Stimulated activated memory B cell treated with anti-CD40 and anti-IgM and Interleukin-4, amounts not matched to agents 10 μg/mL and 1 μg/mL and 100 μg/mL, for 72 hours (primary cell): Measurements from ENCODE around the gene EPHA2.
"Not testable (repeated sequence)": the region's sequence is repeated elsewhere in the genome, so short reads cannot be mapped to it uniquely, and the experiment has no call there.

Experiments used
- ATAC-seq: fragments of 150-1000 bp; cut with Tn5 transposase; 2 replicates; pipeline ENCODE4 v1.10.0; 2021
- H3K27ac Mint-ChIP-seq: one replicate; pipeline ENCODE4 v1.8.0; 2022; ENCODE audit warnings: mild to moderate bottlenecking, mixed read lengths
- H3K27me3 Mint-ChIP-seq: one replicate; pipeline ENCODE4 v1.8.0; 2022; ENCODE audit warnings: mixed read lengths
- H3K36me3 Mint-ChIP-seq: one replicate; pipeline ENCODE4 v1.8.0; 2022; ENCODE audit warnings: mixed read lengths
- H3K4me1 Mint-ChIP-seq: one replicate; pipeline ENCODE4 v1.8.0; 2022; ENCODE audit warnings: mixed read lengths
- H3K4me3 Mint-ChIP-seq: one replicate; pipeline ENCODE4 v1.8.0; 2022; ENCODE audit warnings: mild to moderate bottlenecking, moderate library complexity, mixed read lengths
- H3K9me3 Mint-ChIP-seq: one replicate; pipeline ENCODE4 v1.8.0; 2022; ENCODE audit warnings: mixed read lengths

EPHA2 gene

GRCh38 chr1:16165073-16165364 lies 9.2 kb upstream of the EPHA2 start:
- no peak overlapping the region for H3K27ac Mint-ChIP-seq

DNA sequence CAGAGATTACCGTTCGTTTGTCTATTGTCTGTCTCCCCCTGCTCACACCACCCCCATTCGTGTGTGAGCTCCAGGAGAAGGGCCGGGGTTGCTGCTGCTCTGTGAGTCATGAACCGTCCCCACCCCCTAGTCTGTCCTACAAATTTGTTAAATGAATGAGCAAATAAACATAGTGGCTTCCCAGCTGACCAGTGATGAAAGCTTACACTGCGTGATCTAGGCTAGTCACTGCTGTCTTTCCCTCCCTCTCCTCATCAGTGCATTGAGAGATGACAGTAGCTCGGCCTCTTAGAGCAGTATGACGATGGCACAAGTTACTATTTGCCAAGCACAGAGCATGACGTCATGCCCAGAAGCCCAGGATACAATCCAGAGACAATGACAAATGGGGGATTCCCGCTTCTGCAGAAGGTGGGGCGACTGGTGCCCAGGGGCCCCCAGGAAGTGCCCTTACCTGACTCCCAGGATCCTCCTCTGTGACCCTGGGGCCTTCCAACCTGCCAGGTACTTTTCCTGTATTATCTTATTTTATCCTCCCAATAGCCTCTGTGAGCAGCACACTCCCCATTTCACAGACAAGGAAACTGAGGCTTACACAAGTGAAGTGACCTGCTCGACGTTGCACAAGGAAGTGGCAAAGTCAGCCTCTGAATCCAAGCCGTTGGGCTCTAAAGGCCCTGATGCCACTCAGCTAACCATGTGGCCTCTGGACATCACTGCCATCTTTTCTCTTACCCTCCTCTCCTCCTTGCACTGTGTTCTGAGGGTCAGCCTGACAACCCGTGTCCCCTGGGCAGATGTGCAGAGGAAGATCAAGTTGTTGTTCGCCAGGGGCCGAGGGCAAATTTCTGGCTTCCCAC lies 8.6 kb upstream of the EPHA2 start:
- Mint-ChIP-seq H3K4me1 (peaks cover 40% of the 10 kb centered on the region), H3K27me3 (no peaks in the 10 kb centered on the region), H3K27ac (no peak overlapping the region), H3K4me3 (no peak overlapping the region), H3K9me3 (no peaks in the 10 kb centered on the region), H3K36me3 (no peaks in the 10 kb centered on the region)
- ATAC-seq = no peak

More at GRCh38 chr1:16165073-16165364, 9.2 kb upstream of the EPHA2 start:
- Mint-ChIP-seq H3K4me1 (peaks cover 44% of the 10 kb centered on the region), H3K27me3 (no peaks in the 10 kb centered on the region), H3K36me3 (no peaks in the 10 kb centered on the region), H3K9me3 (no peaks in the 10 kb centered on the region), H3K4me3 (no peak overlapping the region)
- ATAC-seq = no peak

GRCh38 chr1:16163608-16164212 lies 7.8 kb upstream of the EPHA2 start:
- H3K27ac Mint-ChIP-seq, H3K9me3 Mint-ChIP-seq, H3K4me3 Mint-ChIP-seq, ATAC-seq, H3K36me3 Mint-ChIP-seq, H3K27me3 Mint-ChIP-seq: not testable (repeated sequence)
- peaks cover 32% of the 10 kb centered on the region for H3K4me1 Mint-ChIP-seq

DNA sequence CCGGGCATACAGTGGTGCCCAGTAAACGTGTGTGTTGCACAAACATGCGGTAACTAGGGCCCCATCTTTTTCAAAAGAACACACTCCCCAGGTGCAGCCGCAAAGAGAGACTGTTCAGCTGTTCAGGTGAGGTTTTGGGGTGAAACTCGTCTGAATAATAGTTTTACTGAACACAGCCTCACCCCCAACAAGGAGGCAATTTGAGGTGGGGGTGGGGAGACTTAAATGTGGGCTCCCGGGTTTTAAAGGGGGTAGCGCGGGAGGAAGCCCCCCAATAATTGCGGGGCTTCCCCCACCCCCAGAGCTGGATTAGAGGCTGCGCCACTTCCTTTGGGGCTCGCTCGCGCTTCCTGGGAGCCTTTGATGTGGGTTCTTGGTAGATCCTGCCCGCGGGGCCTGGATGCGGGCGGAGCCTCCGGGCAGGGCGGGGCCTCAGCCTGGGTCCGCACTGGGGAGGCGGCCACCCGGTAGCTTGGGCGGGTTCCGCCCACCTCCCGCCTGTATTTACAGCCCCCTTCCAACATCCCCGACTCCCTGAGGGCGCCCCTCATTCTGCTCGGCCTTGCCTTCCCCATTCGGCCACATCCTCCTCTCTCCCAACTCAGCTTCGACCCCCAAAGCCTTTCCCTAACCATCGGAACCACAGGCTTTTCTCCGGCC lies 6.4 kb upstream of the EPHA2 start:
- Mint-ChIP-seq H3K4me1 (peaks cover 31% of the 10 kb centered on the region), H3K36me3 (no peaks in the 10 kb centered on the region), H3K27me3 (no peaks in the 10 kb centered on the region), H3K27ac (no peak overlapping the region), H3K9me3 (no peaks in the 10 kb centered on the region), H3K4me3 (peak overlapping the region; percentile 67)
- ATAC-seq = no peak

DNA sequence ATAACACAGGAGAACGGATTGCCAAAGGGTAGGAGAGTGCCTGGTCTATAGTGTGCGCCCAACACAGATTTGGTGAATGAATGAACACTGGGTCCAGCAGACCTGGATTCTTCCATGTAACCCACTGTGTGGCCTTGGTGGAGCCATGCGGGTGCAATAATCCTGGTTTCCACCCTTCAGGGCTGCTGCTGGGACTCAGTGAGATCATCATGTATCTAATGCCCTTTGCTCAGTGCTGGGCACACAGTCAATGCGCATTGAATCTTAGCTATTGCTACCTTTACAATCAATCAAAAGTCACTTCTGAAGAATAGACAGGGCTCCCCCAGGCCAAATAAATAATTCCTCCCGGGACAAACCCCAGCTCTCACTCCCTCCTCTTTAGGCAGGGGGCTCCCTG lies 5.8 kb upstream of the EPHA2 start:
- no peak overlapping the region for H3K27ac Mint-ChIP-seq
- no peak overlapping the region for H3K4me3 Mint-ChIP-seq
- no peaks in the 10 kb centered on the region for H3K9me3 Mint-ChIP-seq
- peaks cover 33% of the 10 kb centered on the region for H3K4me1 Mint-ChIP-seq
- no peak for ATAC-seq
- H3K27me3 Mint-ChIP-seq = no peaks in the 10 kb centered on the region
- no peaks in the 10 kb centered on the region for H3K36me3 Mint-ChIP-seq

GRCh38 chr1:16158993-16159831 lies 3.3 kb upstream of the EPHA2 start:
- H3K9me3 Mint-ChIP-seq = no peaks in the 10 kb centered on the region
- H3K4me1 Mint-ChIP-seq = peaks cover 35% of the 10 kb centered on the region
- ATAC-seq = no peak
- no peak overlapping the region for H3K27ac Mint-ChIP-seq
- H3K4me3 Mint-ChIP-seq = no peak overlapping the region
- no peaks in the 10 kb centered on the region for H3K36me3 Mint-ChIP-seq
- peaks cover 13% of the 10 kb centered on the region for H3K27me3 Mint-ChIP-seq

DNA sequence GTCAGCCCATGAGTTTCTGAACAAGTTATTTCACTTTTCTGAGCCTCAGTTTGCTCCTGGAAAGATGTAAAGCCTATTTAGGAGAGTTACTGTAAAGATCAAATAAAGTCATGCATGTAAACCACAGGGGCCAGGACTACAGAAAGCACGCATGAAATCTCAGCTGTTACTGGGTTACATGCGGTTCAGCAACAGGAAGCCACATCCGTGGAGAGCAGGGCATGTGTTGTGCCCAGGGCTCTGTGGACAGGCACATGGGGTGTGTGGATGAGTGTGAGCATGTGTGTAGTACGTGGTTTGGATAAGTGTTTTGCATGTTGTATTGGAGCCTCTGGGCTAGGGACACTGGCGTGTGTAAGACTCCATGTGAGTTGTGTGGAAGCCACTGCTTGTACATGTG lies 2.2 kb upstream of the EPHA2 start:
- no peak overlapping the region for H3K4me3 Mint-ChIP-seq
- H3K4me1 Mint-ChIP-seq = peaks cover 41% of the 10 kb centered on the region
- H3K36me3 Mint-ChIP-seq = no peaks in the 10 kb centered on the region
- H3K9me3 Mint-ChIP-seq = no peaks in the 10 kb centered on the region
- H3K27me3 Mint-ChIP-seq = peaks cover 25% of the 10 kb centered on the region
- ATAC-seq = no peak
- no peak overlapping the region for H3K27ac Mint-ChIP-seq

- Mint-ChIP-seq H3K27ac (no peak overlapping the region), H3K4me3 (no peak overlapping the region), H3K36me3 (no peaks in the 10 kb centered on the region), H3K9me3 (no peaks in the 10 kb centered on the region), H3K4me1 (peaks cover 35% of the 10 kb centered on the region), H3K27me3 (peaks cover 36% of the 10 kb centered on the region)
- ATAC-seq = no peak
These were observed 1.1 kb upstream of the EPHA2 start for GRCh38 chr1:16156848-16157495.

- no peak overlapping the region for H3K27ac Mint-ChIP-seq
- H3K27me3 Mint-ChIP-seq = peaks cover 64% of the 10 kb centered on the region
- H3K9me3 Mint-ChIP-seq = no peaks in the 10 kb centered on the region
- peak overlapping the region; percentile 33 for H3K4me3 Mint-ChIP-seq
- peaks cover 38% of the 10 kb centered on the region for H3K4me1 Mint-ChIP-seq
- no peaks in the 10 kb centered on the region for H3K36me3 Mint-ChIP-seq
- ATAC-seq = no peak
These were observed 1.7 kb downstream of the EPHA2 start for GRCh38 chr1:16153999-16154673.

GRCh38 chr1:16153096-16153998 lies 2.5 kb downstream of the EPHA2 start:
- peaks cover 72% of the 10 kb centered on the region for H3K27me3 Mint-ChIP-seq
- ATAC-seq = no peak
- H3K4me3 Mint-ChIP-seq = no peak overlapping the region
- H3K36me3 Mint-ChIP-seq = no peaks in the 10 kb centered on the region
- peaks cover 38% of the 10 kb centered on the region for H3K4me1 Mint-ChIP-seq
- no peaks in the 10 kb centered on the region for H3K9me3 Mint-ChIP-seq
- no peak overlapping the region for H3K27ac Mint-ChIP-seq

DNA sequence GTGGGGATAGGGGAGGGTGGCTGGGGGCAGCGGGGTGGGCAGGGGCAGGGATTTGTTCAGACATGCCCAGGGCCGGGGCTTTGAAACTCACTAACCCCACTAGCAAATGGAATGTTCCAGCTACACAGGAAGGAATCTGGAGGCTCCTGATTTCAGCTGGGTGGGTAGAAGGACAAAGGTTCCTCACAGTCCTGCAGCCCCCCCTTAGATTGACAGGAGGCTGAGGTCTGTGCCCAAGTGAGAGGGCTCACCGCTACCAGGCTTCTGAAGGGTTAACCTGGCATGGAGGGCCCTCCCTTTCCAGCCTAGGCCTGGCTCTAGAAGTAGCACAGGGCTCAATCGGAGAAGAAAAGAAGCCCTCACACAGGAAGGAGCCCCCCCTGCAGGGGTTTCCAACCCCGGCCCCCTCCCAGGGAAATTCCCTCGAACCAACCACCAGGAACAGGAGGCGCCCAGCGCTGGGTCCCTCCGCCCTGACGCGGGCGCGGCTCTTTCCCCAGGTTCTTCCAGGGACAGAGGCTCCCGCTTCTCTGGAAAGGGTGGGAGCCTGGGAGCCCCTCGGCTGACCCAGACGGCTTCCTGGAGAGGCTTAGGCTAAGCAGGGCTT lies 3.3 kb downstream of the EPHA2 start:
- Mint-ChIP-seq H3K27me3 (peaks cover 80% of the 10 kb centered on the region), H3K4me1 (peaks cover 32% of the 10 kb centered on the region), H3K27ac (no peak overlapping the region), H3K9me3 (no peaks in the 10 kb centered on the region), H3K36me3 (no peaks in the 10 kb centered on the region), H3K4me3 (no peak overlapping the region)
- no peak for ATAC-seq

DNA sequence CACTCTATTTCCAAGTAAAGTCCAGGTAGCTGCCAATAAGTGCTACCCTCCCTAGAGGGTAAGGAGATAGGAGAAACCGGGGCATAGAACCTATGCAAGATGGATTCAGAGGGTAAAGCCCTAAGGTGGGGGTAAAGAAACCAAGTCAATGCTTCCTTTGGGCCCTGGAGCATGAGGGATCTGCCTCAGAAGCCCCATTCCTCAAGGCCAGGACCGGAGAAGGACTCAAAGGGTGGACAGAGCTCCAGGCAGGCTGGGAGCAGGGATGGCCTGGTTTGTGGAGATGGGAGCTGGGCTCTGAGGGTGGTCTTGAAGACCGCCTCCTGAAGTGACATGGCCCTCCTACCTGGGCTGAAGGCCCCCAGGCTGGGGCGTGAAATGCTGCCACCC lies 3.9 kb downstream of the EPHA2 start:
- Mint-ChIP-seq H3K27me3 (peaks cover 81% of the 10 kb centered on the region), H3K4me1 (peaks cover 28% of the 10 kb centered on the region), H3K4me3 (no peak overlapping the region), H3K27ac (no peak overlapping the region), H3K9me3 (no peaks in the 10 kb centered on the region), H3K36me3 (no peaks in the 10 kb centered on the region)
- ATAC-seq = no peak

DNA sequence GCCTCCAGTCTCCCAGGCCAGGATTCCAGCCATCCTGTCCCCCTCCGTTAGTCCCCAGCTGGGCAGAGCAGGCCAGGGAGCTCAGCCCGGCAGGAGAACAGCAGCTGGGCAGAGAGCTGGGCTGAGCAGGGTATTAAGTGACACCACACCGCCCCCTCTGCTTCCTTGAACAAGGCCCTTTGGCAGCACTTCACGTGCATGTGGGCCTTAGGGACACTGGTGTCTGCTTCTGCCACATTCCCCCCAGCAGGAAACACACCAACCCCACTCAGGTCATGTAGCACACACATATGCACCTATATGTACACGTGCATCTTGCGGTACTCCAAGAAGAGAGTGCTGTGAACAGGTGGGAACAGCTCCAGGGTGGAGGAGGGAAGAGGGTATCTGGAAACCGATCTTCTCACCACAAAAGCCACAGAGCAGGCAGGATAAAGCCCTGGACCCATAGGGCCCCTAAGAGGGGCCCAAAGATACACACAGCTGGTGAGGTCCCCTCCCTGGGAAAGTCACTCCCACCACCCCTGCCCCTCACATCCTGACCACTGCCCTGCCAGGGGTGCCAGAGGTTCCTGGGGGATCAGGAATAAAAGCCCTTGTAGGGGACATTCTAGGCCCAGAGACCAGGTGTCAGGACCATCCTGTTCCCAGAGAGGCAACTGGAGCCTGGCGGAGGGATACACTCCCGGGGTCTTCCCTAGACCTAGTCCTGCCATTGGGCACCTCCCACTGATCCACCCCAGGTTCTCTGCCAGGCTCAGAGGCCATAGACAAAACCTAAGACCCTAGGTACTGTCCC lies 4.5 kb downstream of the EPHA2 start:
- Mint-ChIP-seq H3K36me3 (no peaks in the 10 kb centered on the region), H3K9me3 (no peaks in the 10 kb centered on the region), H3K4me1 (peaks cover 32% of the 10 kb centered on the region), H3K27ac (no peak overlapping the region), H3K27me3 (peaks cover 84% of the 10 kb centered on the region), H3K4me3 (no peak overlapping the region)
- no peak for ATAC-seq
